HG02610 (cell line): Measurements from ENCODE around the gene EIF5.
A peak's percentile ranks its signal among the peaks of the same experiment; 100 is the strongest.

Experiments used
- ATAC-seq: cut with Tn5 transposase; IDR thresholded peaks from one replicate; pipeline ENCODE4 v1.9.1; 2021; ENCODE audit warnings: mild to moderate bottlenecking, moderate library complexity; ENCODE audit not compliant: unreplicated experiment

The EIF5 gene

DNA sequence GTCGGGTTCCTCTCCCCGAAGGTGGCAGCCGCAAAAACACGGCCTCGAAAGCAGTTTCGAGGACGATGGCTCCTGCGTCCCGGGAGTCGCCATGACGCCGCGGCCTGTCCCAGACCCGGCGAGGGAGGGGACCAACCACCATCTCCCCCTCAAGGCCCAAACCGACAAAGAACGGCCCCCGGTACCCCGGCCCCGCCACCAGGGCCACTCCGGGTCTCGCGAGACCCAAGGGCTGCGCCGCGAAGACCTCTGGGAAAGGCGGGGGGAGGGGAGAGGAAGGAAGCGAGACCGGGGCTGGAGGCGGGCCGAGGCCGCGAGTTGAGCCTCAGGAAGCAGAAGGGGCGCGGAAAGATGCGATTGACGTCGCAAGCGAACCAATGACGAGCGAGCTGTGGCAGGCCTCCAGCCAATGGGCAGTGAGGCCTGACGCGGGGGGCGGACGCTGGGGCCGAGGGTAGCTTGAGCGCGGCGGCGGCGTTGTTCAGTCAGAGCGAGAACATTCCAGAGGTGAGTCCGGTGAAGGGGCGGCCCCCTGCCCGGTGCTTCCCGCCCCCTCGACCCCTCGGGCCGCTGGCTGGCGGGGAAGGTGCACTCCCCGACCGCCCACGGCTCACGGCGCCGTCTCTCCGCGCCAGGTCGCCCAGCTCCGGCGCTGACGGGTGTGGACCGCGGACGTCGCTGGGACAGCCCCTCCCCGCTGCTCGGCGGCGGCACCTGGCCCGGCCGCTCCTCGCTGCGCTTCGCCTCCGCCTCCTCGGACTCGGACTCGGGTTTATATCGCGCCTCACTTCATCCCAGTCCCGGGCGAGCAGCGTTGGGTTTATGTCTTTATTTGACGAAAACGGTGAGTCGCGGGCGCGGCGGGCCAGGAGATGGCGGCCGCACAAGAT lies at the start of gene EIF5:
Gene EIF5 (plus strand): TSS at position 484 of the 890 bp plus-strand sequence. CDS start 1,624 bp downstream, outside the sequence.
- peak; percentile 85 for ATAC-seq

DNA sequence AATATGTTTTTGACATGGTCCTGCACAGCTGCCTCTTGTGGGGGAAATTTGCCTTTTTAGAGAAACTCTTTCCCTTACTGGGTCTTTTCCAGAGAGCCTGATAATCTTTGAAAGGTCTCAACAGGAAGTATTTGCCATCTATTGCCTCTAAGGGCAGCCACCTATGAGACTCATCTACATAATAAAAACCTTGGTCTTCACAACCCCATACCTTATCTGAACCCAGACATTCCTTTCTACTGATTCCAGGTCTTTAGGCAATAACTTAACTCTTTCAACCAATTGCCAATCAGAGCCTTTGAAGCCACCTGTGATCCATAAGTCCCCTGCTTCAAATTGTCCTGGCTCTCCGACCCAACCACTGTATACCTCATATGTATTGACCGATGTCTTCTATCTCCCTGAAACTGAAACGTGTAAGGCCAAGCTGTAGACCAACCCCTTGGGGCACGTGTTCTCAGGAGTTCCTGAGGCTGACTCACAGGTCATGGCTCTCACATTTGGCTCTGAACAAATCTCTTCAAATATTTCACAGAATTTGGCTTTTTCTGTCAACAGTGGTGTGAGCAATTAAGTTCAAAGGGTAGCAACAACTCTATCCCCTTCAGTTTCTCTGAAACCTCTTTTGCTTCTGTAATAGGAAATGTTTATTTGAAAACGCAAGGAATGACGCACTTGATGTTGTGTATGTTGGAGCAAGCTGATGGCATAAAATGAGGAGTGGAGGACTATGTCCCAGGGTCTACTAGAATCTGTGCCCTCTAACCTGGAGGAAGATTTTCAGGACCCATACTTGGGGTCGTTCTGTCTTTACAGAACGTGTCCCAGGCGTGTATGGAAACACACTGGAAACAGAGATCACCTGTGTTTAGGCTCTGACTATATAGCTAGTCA lies 49.2 kb upstream of the EIF5 start:
- no peak for ATAC-seq

DNA sequence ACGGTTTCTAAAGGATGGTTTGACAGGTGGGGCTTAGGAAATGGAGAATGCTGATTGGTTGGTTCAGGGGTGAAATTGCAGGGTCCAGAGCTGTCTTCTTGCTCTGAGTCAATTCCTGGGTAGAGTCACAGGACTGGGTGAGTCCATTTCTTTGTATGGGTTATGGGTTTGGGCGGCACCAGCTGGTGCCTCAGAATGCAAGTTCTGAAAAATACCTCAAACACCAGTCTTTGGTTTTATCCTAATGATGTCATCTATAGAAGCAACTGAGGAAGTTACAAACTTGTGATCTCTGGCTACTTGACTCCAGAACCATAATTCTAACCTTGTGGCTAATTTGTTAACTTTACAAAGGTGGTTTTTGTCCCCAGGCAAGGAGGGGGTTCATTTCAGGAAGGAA lies 47.6 kb upstream of the EIF5 start:
- no peak for ATAC-seq

DNA sequence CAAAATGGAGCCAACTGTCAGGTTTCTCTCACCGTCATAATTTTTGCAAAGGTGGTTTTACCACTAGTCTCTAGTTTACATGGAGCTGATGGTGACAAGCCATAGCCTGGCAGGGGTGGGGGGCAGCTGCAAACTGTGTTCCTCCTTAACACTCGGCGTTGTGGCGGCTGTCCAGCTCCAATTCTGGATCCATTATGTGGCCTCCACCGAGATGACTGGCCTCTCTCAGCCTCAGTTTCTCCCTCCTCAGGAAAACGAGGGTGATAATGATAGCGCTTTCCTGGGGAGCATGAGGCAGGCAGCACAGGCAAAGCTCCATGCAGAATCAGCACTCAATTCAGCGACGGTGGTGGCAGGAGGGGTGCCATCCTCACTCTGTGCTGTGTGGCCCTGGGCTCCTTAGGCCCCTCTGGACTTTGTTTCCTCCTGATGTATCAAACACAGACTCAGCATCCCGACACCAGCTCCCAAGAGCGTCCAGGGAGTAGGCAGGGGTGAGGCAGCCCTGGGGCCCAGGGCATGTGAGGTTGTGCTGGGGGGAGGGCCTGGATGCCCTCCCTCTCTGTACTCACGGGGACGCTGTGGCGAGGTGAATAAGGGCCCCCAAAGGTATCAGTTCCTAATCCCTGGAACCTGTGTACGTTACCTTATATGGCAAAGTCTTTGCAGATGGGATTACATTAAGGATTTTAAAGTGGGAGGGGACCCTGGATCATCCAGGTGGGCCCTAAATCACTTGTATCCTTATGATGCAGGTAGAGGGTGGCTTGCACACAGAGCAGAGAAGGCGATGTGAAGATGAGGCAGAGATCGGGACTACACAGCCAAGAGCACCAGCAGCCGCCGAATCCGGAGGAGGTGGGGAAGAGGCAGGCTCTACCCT lies 46.8 kb upstream of the EIF5 start:
- ATAC-seq: no peak

DNA sequence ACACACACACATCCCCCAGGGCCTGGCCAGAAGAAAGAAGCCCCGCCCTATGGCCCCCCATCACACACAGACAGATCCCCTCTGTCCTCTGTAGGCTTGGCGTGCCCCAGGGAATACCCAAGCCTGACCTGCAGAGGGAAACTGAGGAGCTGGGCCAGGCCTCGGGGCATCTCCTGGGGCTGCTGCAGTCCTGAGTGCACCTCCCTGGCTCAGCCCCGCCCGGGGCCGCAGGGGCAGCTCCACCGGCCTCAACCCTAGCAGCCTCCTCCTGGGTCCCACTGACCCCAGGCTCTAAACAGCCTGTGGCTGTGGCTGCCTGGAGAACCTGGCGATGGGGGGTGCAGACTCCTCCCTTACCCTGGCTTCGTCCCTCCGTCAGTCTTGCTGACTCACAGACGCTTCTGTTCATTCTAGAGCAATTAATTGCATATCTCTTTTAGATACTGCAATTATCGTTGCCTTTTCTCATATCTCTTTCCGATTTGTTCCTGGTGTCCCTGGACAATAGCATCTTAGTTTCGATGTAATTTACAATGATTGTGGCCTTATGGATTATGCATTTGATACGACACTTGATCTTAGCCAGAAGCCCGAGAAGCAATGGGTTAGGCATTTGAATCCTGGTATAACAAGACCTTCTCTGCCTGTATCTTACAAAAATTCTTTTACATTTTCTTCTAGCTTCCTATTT lies 45.8 kb upstream of the EIF5 start:
- ATAC-seq: no peak

DNA sequence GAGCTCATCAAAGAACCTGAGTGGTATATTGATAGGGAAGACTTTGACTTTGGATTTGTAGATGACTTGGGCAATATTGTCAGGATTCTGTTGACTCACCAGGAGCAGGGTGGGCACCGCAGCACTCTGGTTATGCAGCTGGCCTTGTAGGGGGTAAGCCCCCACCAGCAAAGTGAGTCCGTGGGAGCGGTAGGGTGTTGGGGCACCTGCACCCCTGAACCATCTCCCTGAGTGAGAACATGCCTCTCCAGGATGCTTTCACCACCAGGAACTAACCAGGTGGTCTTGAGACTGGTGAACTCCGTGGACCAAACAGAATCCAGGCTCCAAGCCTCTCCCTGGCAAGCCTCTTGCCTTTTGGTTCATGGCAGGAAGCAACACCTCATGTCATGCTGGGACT lies 44.0 kb upstream of the EIF5 start:
- no peak for ATAC-seq

DNA sequence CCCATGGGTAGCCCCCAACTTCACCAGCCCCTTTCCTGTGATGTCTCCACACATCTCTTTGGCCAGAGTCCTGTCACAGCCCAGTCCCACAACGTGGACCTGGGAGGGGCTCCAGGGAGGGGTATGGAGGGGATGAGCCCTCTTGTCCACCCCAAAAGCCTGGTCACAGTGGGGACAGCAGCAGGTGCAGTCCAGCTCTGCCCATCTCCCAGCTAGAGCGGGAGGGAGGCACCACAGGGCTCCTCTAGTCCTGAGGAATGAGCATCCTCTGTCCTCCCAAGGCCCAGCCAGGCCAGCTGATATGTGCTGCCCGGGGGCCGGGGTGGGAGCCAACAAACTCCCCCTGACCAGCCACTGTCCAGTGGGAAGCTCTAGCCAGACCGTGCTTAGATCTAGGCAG lies 43.5 kb upstream of the EIF5 start:
- ATAC-seq: no peak

DNA sequence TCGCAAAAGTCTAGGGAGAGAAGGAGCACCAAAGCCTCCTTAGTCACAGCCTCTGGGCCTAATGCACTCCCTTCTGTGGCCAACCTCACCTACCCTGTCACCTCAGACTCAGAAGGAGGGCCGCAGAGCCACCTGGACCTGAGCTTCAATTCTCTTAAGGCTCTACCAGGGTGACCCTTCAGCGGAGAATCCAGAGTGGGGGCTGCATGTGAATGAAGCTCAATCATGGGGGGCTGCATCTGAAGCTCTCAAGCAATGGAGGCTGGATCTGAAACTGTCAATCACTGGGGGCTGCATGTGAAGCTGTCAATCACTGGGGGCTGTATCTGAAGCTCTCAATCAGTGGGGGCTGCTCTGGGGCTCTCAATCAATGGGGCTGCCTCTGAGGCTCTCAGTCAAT lies 43.1 kb upstream of the EIF5 start:
- no peak for ATAC-seq

DNA sequence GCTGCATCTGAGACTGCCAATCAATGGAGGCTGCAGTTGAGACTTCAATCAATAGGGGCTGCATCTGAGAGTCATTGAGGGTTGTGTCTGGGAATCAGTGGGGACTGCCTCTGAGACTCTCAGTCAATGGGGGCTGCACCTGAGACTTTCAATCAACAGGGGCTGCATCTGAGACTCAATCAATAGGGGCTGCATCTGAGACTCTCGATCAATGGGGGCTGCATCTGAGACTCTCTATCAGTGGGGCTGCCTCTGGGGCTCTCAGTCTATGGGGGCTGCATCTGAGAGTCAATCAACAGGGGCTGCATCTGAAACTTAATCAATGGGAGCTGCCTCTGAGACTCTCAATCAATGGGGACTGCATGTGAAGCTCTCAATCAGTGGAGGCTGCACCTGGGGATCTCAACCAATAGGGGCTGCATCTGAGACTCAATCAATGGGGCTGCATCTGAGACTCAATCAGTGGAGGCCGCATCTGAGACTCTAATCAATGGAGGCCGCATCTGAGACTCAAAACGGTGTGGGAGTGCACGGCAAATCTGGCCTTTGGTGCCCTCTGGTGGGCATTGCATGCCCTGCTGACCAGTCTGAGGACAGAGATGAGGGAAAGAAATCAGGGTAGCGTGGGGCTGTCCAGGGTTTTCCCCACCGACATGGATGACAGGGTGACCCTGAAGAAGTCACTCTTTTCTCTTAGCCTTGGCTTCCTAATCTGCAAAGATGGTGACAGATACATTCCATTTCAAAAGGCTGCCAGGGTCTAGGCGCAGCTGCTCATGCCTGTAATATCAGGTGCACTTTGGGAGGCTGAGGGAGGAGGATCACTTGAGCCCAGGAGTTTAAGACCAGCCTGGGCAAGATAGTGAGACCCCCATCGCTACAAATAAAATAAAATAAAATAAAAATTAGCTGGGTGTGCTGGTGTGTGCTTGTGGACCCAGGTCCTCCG lies 41.3 kb upstream of the EIF5 start:
- peak; percentile 74 for ATAC-seq

DNA sequence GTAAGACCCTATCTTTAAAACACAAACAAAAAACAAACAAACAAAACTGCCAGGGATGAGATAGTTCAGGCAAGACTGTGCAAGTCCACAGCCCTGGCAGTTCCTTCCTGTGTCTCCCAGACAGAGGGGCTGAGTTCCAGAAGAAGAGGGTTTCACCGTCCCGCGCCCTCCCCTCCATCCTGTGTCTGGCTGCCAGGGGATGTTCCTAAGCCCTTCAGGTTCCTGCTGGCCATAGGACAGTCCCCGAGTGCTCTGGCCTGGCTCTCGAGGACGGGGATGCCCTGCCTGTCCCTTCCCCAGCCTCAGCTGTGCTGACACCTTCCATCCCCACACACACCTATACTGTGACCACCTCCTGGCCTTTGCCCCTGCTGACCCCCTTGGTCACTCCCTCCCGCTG lies 40.6 kb upstream of the EIF5 start:
- no peak for ATAC-seq

DNA sequence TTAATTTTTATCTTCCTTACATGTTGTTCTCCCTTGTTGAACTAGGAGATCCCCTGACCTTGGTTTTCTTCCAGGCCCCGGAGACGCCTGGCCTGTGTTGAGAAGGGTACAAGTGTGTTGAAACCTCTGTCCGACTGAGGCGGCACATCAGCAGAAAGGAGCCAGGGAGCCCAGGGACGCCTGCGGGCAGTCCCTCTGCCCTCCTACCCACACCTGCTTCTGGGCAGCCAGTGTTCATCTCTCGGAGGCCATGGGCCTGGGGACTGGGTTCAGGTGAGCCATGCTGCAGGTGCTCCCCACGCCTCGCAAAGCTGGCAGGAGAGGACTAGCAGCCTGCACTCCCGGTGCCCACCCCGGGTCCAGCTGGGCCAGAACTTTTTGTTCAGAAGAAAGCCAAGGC lies 39.9 kb upstream of the EIF5 start:
- no peak for ATAC-seq

DNA sequence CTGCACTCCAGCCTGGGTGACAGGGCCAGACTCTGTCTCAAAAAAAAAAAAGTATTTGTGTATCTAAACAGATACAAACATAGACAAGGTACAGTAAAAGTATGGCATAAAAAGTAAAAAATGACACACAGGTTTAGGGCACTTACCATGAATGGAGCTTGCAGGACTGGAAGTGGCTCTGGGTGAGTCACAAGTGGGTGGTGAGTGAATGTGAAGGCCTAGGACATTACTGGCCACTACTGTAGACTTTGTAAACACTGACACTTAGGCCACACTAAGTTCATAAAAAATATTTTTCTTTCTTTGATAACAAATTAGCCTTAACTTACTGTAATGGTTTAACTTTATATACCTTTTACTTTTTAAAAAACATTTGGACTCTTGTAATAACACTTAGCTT lies 38.0 kb upstream of the EIF5 start:
- no peak for ATAC-seq

DNA sequence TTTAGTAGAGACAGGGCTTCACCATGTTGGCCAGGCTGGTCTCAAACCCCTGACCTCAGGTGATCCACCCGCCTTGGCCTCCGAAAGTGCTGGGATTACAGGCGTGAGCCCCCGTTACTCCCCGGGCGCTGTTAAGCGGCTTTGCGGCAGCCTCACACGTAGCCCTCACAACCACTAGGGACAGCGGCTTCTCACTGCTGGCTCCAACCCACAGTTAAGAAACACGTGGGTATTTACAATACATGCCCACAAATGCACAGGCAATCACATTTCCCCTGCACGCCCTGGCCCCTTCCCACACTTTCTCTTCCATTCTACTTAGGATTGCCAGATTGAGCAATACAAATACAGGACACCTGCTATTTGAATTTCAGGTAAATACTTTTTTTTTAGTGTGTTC lies 37.0 kb upstream of the EIF5 start:
- ATAC-seq: no peak

DNA sequence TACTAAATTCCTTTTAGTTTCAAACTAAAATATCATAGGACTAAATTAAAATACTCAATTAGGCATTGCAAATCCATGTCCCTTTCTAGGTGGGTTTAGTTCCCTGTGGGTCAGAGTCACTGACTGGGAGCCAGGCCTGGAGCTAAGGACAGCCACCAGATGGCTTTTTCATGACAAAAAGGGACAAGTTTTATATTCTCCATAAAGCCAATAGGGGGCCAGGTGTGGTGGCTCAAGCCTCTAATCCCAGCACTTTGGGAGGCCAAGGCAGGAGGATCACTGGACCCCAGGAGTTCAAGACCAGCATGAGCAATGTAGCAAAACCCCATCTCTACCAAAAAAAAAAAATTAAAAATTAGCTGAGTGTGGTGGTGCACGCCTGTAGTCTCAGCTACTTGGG lies 35.4 kb upstream of the EIF5 start:
- ATAC-seq: no peak

DNA sequence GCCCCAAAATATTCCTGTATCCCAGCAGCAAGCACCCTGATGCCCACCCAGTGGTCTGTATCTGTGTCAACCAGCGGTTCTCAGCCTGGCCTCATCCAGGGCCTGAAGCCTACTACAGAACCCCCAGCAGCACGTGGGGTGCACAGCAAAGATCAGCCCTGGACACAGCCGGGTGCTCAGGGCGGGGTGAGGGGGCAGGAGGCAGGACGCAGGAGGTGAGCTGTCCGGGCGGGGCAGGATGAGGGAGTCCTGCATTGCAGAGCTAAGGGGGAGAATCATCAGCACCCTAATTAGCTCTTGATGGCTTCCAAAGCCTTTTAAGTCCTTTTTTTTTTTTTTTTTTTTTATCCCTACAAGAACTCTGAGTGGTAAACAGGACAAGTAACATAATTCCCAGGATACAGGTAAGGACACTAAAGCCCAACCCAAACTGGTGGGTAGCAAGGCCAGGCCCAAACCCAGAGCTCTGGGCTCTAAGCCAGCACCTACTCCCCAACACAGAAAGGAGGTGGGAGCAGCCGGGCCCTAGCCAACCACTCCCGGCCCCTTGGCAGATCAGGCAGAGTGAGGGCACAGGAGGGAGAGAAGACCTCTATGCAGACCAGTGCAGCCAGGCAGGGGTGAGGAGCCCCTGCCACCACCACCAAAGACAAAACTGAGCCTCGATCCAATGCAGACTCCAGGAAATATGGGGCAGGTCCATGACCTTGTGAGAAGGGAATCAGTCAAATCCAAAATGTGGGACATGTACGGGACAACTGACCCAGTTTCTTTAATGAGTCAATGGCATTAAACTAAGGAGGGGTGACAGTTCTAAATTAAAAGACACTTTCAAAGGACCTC lies 32.3 kb upstream of the EIF5 start:
- ATAC-seq: no peak

DNA sequence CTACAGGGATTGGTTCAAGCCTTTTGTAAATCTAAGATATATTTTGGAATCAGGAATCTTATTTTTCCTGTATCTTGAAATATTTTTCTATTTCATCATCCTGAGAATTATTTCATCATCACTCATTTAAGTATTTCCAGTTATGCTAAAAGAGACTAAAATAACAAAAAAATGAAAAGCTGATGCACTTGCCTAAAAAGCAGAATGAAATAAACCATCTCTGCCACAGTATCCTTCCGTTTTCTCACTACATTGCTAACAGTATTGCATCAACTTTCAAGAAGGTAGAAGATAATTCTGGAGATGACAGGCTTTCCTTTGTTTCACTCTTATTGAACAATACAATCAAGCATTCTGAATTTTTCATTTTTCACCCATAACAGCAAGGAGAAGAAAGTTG lies 31.1 kb upstream of the EIF5 start:
- ATAC-seq: no peak

DNA sequence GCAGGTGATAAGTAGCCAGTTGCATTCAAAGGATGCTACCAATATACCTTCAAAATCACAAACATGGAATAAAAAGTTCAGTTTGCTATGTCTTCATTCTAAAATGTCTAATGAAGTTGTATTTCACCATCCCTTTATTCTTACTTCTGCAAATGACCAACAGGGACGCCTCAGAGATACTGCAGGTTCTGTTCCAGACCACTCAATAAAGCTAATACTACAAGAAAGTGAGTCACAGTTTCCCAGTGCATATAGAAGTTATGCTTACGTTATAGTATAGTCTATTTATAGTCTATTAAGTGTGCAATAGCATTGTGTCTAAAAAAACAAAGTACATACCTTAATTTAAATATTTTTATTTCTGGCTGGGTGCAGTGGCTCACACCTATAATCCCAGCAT lies 29.3 kb upstream of the EIF5 start:
- ATAC-seq: no peak
